Calu3 (cell line): Measurements from ENCODE around the gene DHRS7. TPM values are rescaled to one million over a fixed set of nuclear protein-coding genes. Genes with fewer than 3 reads are reported as not detected.

ENCODE experiments used
- Bru-seq: library from RNA; stranded (reverse); fragments of 400-500 nt; gene quantifications from one replicate; lab custom pipeline; 2021; lab: Mats Ljungman, UMichigan
- BruChase-seq, 2 experiments: library from RNA; stranded (reverse); fragments of 400-500 nt; gene quantifications; one replicate each; lab custom pipeline; 2021; lab: Mats Ljungman, UMichigan
- BruUV-seq: library from RNA; stranded (reverse); fragments of 400-500 nt; replicated peaks from 2 replicates; lab custom pipeline; 2021; lab: Mats Ljungman, UMichigan
- CTCF ChIA-PET: fragments of 300-600 bp; sonication (Branson Sonifier 250); formaldehyde crosslinking; loops from one replicate; lab custom pipeline; 2022; ENCODE audit warnings: antibody characterized with exemption; lab: Charles Lee
- DNase-seq: peaks from one replicate; pipeline ENCODE4 v3.0.0; 2022
- H3K27ac Mint-ChIP-seq: one replicate; pipeline ENCODE4 v1.8.0; 2022; ENCODE audit warnings: mixed read lengths; ENCODE audit not compliant: unreplicated experiment
- H3K27me3 Mint-ChIP-seq: one replicate; pipeline ENCODE4 v1.8.0; 2022; ENCODE audit warnings: mixed read lengths; ENCODE audit not compliant: unreplicated experiment
- H3K36me3 Mint-ChIP-seq: one replicate; pipeline ENCODE4 v1.8.0; 2022; ENCODE audit warnings: mild to moderate bottlenecking, moderate library complexity, mixed read lengths; ENCODE audit not compliant: insufficient read depth, unreplicated experiment
- H3K4me1 Mint-ChIP-seq: one replicate; pipeline ENCODE4 v1.8.0; 2022; ENCODE audit warnings: mild to moderate bottlenecking, low read depth, mixed read lengths; ENCODE audit not compliant: unreplicated experiment
- H3K4me3 Mint-ChIP-seq: one replicate; pipeline ENCODE4 v1.8.0; 2022; ENCODE audit warnings: mild to moderate bottlenecking, low read depth, moderate library complexity, mixed read lengths; ENCODE audit not compliant: unreplicated experiment
- H3K9me3 Mint-ChIP-seq: one replicate; pipeline ENCODE4 v1.8.0; 2022; ENCODE audit warnings: low read depth, mixed read lengths; ENCODE audit not compliant: unreplicated experiment
- CTCF ChIP-seq: fragments of 200-600 bp; IDR thresholded peaks from one replicate; pipeline ENCODE4 v1.8.0; 2022; ENCODE audit warnings: antibody characterized with exemption; ENCODE audit not compliant: unreplicated experiment
- intact Hi-C: fragments of 100-400 bp; cut with micrococcal nuclease; formaldehyde crosslinking; loops from one replicate; pipeline ENCODE4 v1.10.0; 2022; ENCODE audit not compliant: unreplicated experiment
- long read RNA-seq: library from polyadenylated mRNA; stranded (forward); transcript quantifications from one replicate; pipeline ENCODE4 v2.0.0, GENCODE V29; 2022
- total RNA-seq: library from RNA; stranded (reverse); gene quantifications from 2 replicates; pipeline ENCODE4 v1.2.3, GENCODE V29; 2022

The DHRS7 gene
- 34.9 and 39.3 TPM in 2 replicates for total RNA-seq
- Bru-seq, nascent RNA = percentile 49 among the genes with signal in this experiment
- percentile 54 among the genes with signal in this experiment for BruChase-seq, experiment 1, labeled RNA remaining after a 6-hour chase
- percentile 44 among the genes with signal in this experiment for BruChase-seq, experiment 2, labeled RNA remaining after a 2-hour chase
- long read RNA-seq, transcript DHRS7-209 (7 exons, 1,322 nt) = major isoform, 94 of 110 reads
- long read RNA-seq, partial matches to known transcripts = 5 of 110 reads
- long read RNA-seq, other reads (novel, unspliced or antisense) = 11 of 110 reads

GRCh38 chr14:60164712-60165546 is at the start of gene DHRS7:
Gene DHRS7 (minus strand): TSS chr14:60165398. CDS start chr14:60165309, 89 bp downstream.
- TF ChIP-seq CTCF = no peak
- Mint-ChIP-seq H3K4me3 (peak within 1 kb of the TSS; percentile 92), H3K36me3 (peaks cover 13% of the 10 kb centered on the region), H3K9me3 (no peaks in the 10 kb centered on the region), H3K4me1 (peaks cover 9% of the 10 kb centered on the region), H3K27ac (peak within 1 kb of the TSS; percentile 75), H3K27me3 (no peaks in the 10 kb centered on the region)
- DNase-seq = peak; percentile 82
- CTCF ChIA-PET = no interaction called here
- no TSS peak for BruUV-seq
- intact Hi-C loops = loop anchor here (5.0 kb wide), 2 partner anchors 103 to 198 kb away; no protein-coding TSS in a partner anchor

DNA sequence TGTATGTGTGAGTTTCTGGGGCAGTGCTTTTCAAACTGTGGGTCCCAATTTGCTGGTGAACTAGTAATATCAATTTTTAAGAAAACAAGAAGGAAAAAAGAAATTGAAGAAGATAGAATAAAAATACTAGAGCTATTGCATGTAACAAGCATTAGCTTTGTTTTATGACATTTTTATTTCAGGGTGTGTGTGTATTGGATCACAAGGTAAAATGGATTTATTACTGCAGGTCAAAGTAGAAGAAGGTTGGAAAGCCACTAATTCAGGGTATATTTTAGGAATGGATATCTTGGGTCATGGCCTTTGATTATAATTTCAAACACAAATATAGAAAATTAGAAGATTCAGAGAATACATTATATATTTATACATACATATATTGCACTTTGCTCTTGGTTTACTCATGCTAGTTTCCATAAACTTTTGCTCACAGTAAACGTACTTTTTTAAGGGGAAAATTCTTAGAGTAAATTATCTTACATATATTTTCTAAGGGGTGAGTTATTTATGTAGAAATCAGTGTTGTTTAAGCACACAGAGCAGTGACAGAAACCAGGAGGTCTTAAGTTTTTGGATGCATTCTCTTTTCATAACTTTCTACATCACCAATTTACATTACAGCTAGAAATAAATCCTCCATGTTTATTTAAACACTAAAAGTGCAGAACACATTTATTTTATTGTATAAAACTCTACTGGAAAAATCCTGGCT is 49.4 kb upstream of the DHRS7 start:
- no peak for TF ChIP-seq CTCF
- no TSS peak for BruUV-seq
- no peak overlapping the region for H3K4me3 Mint-ChIP-seq
- H3K4me1 Mint-ChIP-seq = no peaks in the 10 kb centered on the region
- H3K36me3 Mint-ChIP-seq = no peaks in the 10 kb centered on the region
- H3K27me3 Mint-ChIP-seq = peaks cover 25% of the 10 kb centered on the region
- no peak for DNase-seq
- no peaks in the 10 kb centered on the region for H3K9me3 Mint-ChIP-seq
- CTCF ChIA-PET = no interaction called here
- no peak overlapping the region for H3K27ac Mint-ChIP-seq
- intact Hi-C loops = no loop called here

- no peak for TF ChIP-seq CTCF
- Mint-ChIP-seq H3K4me1 (no peaks in the 10 kb centered on the region), H3K36me3 (no peaks in the 10 kb centered on the region), H3K9me3 (no peaks in the 10 kb centered on the region), H3K27me3 (peaks cover 30% of the 10 kb centered on the region), H3K27ac (no peak overlapping the region), H3K4me3 (no peak overlapping the region)
- intact Hi-C loops = no loop called here
- no TSS peak for BruUV-seq
- CTCF ChIA-PET = no interaction called here
- DNase-seq = no peak
Measured at GRCh38 chr14:60214003-60214402, 48.8 kb upstream of the DHRS7 start.
